IMR-90 (cell line): ENCODE data around the gene DYNC1H1. TPM values are rescaled to one million over a fixed set of nuclear protein-coding genes. Genes with fewer than 3 reads are reported as not detected.

Source experiments
- ATAC-seq: fragments of 200-7000 bp; cut with Tn5 transposase; 2 replicates; pipeline ENCODE4 v1.9.1; 2020; ENCODE audit warnings: low read depth, mild to moderate bottlenecking, moderate library complexity
- BruUV-seq: library from RNA; stranded (reverse); fragments of 400-500 nt; replicated peaks from 2 replicates; lab custom pipeline; 2021; lab: Mats Ljungman, UMichigan
- CTCF ChIA-PET: fragments of 300-600 bp; formaldehyde crosslinking; extraction: SDS; loops from one replicate; lab custom pipeline; 2021; ENCODE audit warnings: antibody characterized with exemption; lab: Yijun Ruan, JAX
- POLR2A ChIA-PET: fragments of 300-600 bp; sonication (Branson Sonifier 250); formaldehyde crosslinking; loops from one replicate; lab custom pipeline; 2022; ENCODE audit warnings: antibody characterized with exemption; ENCODE audit not compliant: unreplicated experiment; lab: Charles Lee
- DNase-seq: peaks from one replicate; pipeline ENCODE4 v3.0.0; 2013
- H2AFZ ChIP-seq: replicated peaks from 2 replicates; pipeline ENCODE3; 2013; ENCODE audit warnings: low read length, mild to moderate bottlenecking; ENCODE audit not compliant: poor library complexity
- H2AK5ac ChIP-seq: 2 replicates; pipeline ENCODE4 v1.6.1; 2013; ENCODE audit warnings: low read depth, low read length, inconsistent platforms
- H2AK9ac ChIP-seq: replicated peaks from 2 replicates; pipeline ENCODE3; 2013; ENCODE audit warnings: mild to moderate bottlenecking, low read depth, low read length, moderate library complexity; ENCODE audit not compliant: poor library complexity
- H2BK120ac ChIP-seq: 2 replicates; pipeline ENCODE4 v1.6.1; 2013; ENCODE audit warnings: low read depth, low read length, inconsistent platforms
- H2BK15ac ChIP-seq: 3 replicates; pipeline ENCODE4 v1.6.1; 2013; ENCODE audit warnings: low read depth, low read length, inconsistent platforms
- H2BK20ac ChIP-seq: 2 replicates; pipeline ENCODE4 v1.6.1; 2013; ENCODE audit warnings: low read depth, mild to moderate bottlenecking, inconsistent platforms, low read length, moderate library complexity
- H2BK5ac ChIP-seq: 2 replicates; pipeline ENCODE4 v1.6.1; 2013; ENCODE audit warnings: mild to moderate bottlenecking, low read depth, low read length, inconsistent platforms; ENCODE audit not compliant: poor library complexity, severe bottlenecking
- H3K14ac ChIP-seq: replicated peaks from 2 replicates; pipeline ENCODE4 v1.6.1; 2013; ENCODE audit warnings: low read depth, low read length, inconsistent platforms
- H3K18ac ChIP-seq: 2 replicates; pipeline ENCODE4 v1.6.1; 2013; ENCODE audit warnings: low read depth, low read length, control low read depth
- H3K23ac ChIP-seq: 2 replicates; pipeline ENCODE4 v1.6.1; 2013; ENCODE audit warnings: low read depth, low read length, inconsistent platforms
- H3K27ac ChIP-seq: 2 replicates; pipeline ENCODE4 v1.5.1; 2013; ENCODE audit warnings: mild to moderate bottlenecking, control low read depth, low read length; ENCODE audit not compliant: insufficient read depth
- H3K27me3 ChIP-seq: 2 replicates; pipeline ENCODE4 v1.6.1; 2013; ENCODE audit warnings: low read length; ENCODE audit not compliant: control insufficient read depth, insufficient read depth
- H3K36me3 ChIP-seq: 2 replicates; pipeline ENCODE4 v1.6.1; 2013; ENCODE audit warnings: low read length, mixed read lengths; ENCODE audit not compliant: control insufficient read depth, insufficient read depth
- H3K4ac ChIP-seq: 2 replicates; pipeline ENCODE4 v1.6.1; 2013; ENCODE audit warnings: low read depth, low read length, inconsistent platforms
- H3K4me1 ChIP-seq: 2 replicates; pipeline ENCODE4 v1.6.1; 2013; ENCODE audit warnings: low read length, mixed read lengths; ENCODE audit not compliant: control insufficient read depth, insufficient read depth
- H3K4me2 ChIP-seq: 2 replicates; pipeline ENCODE4 v1.6.1; 2013; ENCODE audit warnings: low read depth, mild to moderate bottlenecking, control low read depth, low read length, moderate library complexity
- H3K4me3 ChIP-seq: 2 replicates; pipeline ENCODE4 v1.5.1; 2013; ENCODE audit warnings: low read depth, mild to moderate bottlenecking, control low read depth, low read length, moderate library complexity; ENCODE audit not compliant: insufficient read depth
- H3K56ac ChIP-seq: 2 replicates; pipeline ENCODE4 v1.6.1; 2013; ENCODE audit warnings: low read length, inconsistent platforms; ENCODE audit not compliant: insufficient read depth; ENCODE audit errors: extremely low read depth
- H3K79me1 ChIP-seq, 2 experiments: 2 replicates each; pipeline ENCODE4 v1.6.1; 2013; ENCODE audit warnings: low read length in 2 of 2, inconsistent platforms in 1 of 2, low read depth in 1 of 2
- H3K9ac ChIP-seq: 2 replicates; pipeline ENCODE4 v1.6.1; 2013; ENCODE audit warnings: low read depth, low read length, control low read depth
- H3K9me1 ChIP-seq: 2 replicates; pipeline ENCODE4 v1.6.1; 2013; ENCODE audit warnings: low read length, inconsistent platforms; ENCODE audit not compliant: insufficient read depth
- H3K9me3 ChIP-seq: 2 replicates; pipeline ENCODE4 v1.6.1; 2013; ENCODE audit warnings: low read length; ENCODE audit not compliant: control insufficient read depth, insufficient read depth
- H4K20me1 ChIP-seq: 2 replicates; pipeline ENCODE4 v1.6.1; 2013; ENCODE audit warnings: low read length, inconsistent platforms; ENCODE audit not compliant: insufficient read depth
- H4K5ac ChIP-seq: 2 replicates; pipeline ENCODE4 v1.6.1; 2013; ENCODE audit warnings: mild to moderate bottlenecking, low read depth, low read length, control low read depth
- H4K8ac ChIP-seq, 2 experiments: 2 replicates each; pipeline ENCODE4 v1.6.1; 2013; ENCODE audit warnings: low read depth in 2 of 2, low read length in 2 of 2, control low read depth in 1 of 2, inconsistent platforms in 1 of 2
- H4K91ac ChIP-seq: 2 replicates; pipeline ENCODE4 v1.6.1; 2013; ENCODE audit warnings: low read depth, low read length, inconsistent platforms; ENCODE audit not compliant: insufficient read depth
- BHLHE40 ChIP-seq: fragments of 150-350 bp; IDR thresholded peaks from 2 replicates; pipeline ENCODE4 v1.6.1; 2016; ENCODE audit warnings: mild to moderate bottlenecking, low read depth, low read length
- CEBPB ChIP-seq: IDR thresholded peaks from 2 replicates; pipeline ENCODE4 v1.6.1; 2012; ENCODE audit warnings: low read depth, low read length, improper control_type of control experiment
- CHD1 ChIP-seq: IDR thresholded peaks from 2 replicates; pipeline ENCODE4 v1.6.1; 2012; ENCODE audit warnings: low read depth, low read length, improper control_type of control experiment
- ELK1 ChIP-seq: fragments of 150-350 bp; IDR thresholded peaks from 2 replicates; pipeline ENCODE4 v1.6.1; 2016; ENCODE audit warnings: low read depth, mild to moderate bottlenecking, low read length, moderate library complexity, borderline replicate concordance
- FOS ChIP-seq: fragments of 150-350 bp; IDR thresholded peaks from 2 replicates; pipeline ENCODE4 v1.6.1; 2016; ENCODE audit warnings: low read depth, low read length
- MAFK ChIP-seq: IDR thresholded peaks from 2 replicates; pipeline ENCODE4 v1.6.1; 2012; ENCODE audit warnings: low read depth, low read length, improper control_type of control experiment
- MAZ ChIP-seq: IDR thresholded peaks from 2 replicates; pipeline ENCODE4 v1.6.1; 2012; ENCODE audit warnings: low read depth, mild to moderate bottlenecking, low read length, improper control_type of control experiment, moderate library complexity, borderline replicate concordance
- MXI1 ChIP-seq: IDR thresholded peaks from 2 replicates; pipeline ENCODE4 v1.6.1; 2012; ENCODE audit warnings: low read depth, mild to moderate bottlenecking, low read length, moderate library complexity, borderline replicate concordance
- NFE2L2 ChIP-seq: fragments of 150-350 bp; IDR thresholded peaks from 2 replicates; pipeline ENCODE4 v1.6.1; 2016; ENCODE audit warnings: low read depth, mild to moderate bottlenecking, low read length
- POLR2A ChIP-seq: IDR thresholded peaks from 2 replicates; pipeline ENCODE4 v1.6.1; 2012; ENCODE audit warnings: mild to moderate bottlenecking, low read depth, low read length
- RAD21 ChIP-seq: IDR thresholded peaks from 2 replicates; pipeline ENCODE4 v1.6.1; 2012; ENCODE audit warnings: low read length, improper control_type of control experiment
- RCOR1 ChIP-seq: IDR thresholded peaks from 2 replicates; pipeline ENCODE4 v1.6.1; 2012; ENCODE audit warnings: mild to moderate bottlenecking, low read length, improper control_type of control experiment; ENCODE audit not compliant: insufficient replicate concordance
- RFX5 ChIP-seq: IDR thresholded peaks from 2 replicates; pipeline ENCODE4 v1.8.0; 2012; ENCODE audit warnings: low read depth, mild to moderate bottlenecking, low read length, moderate library complexity
- SMC3 ChIP-seq: fragments of 150-350 bp; IDR thresholded peaks from 2 replicates; pipeline ENCODE4 v1.6.1; 2016; ENCODE audit warnings: low read depth, mild to moderate bottlenecking, antibody characterized with exemption, low read length, moderate library complexity
- WGBS, 2 experiments: methylation state at CpG; one replicate each; pipeline versions ENCODE4 v1.1.5 to v1.1.7; 2013; ENCODE audit warnings: missing lambda C conversion rate in 2 of 2; ENCODE audit not compliant: insufficient read length in 1 of 2; ENCODE audit errors: extremely low coverage in 2 of 2; 5-methylcytosine and 5-hydroxymethylcytosine counted together
- dilution Hi-C: fragments of 300-500 bp; cut with HindIII; formaldehyde crosslinking; loops from one replicate; pipeline ENCODE4 v1.14.3; 2018; ENCODE audit warnings: low sequenced_read_pairs; ENCODE audit not compliant: unreplicated experiment
- in situ Hi-C: fragments of 300-500 bp; cut with MboI; formaldehyde crosslinking; loops from 3 replicates; pipeline ENCODE4 v1.14.3; 2019; ENCODE audit warnings: low sequenced_read_pairs, inconsistent platforms, mixed read lengths
- intact Hi-C: fragments of 100-400 bp; cut with micrococcal nuclease; formaldehyde crosslinking; loops from 2 replicates; pipeline ENCODE4 v1.10.0; 2022
- polyA plus RNA-seq, 3 experiments: library from polyadenylated mRNA; depleted of rRNA; stranded (reverse); fragments of >200 nt; gene quantifications; 2 replicates each; pipeline ENCODE4 v1.2.3, GENCODE V29; 2012; ENCODE audit warnings: low replicate concordance in 1 of 3
- total RNA-seq: library from RNA; depleted of rRNA; stranded (reverse); fragments of >200 nt; gene quantifications from 2 replicates; pipeline ENCODE4 v1.2.3, GENCODE V29; 2012
- TF ChIP-seq, protein P1 (sequence below): fragments of 150-350 bp; IDR thresholded peaks from 2 replicates; pipeline ENCODE4 v1.6.1; 2017; ENCODE audit warnings: mild to moderate bottlenecking, antibody characterized with exemption, low read length, low read depth
- TF ChIP-seq, protein P2 (sequence below): conservative IDR thresholded peaks from 2 replicates; pipeline ENCODE4 v1.5.1; 2012; ENCODE audit warnings: mild to moderate bottlenecking, low read depth, low read length, improper control_type of control experiment

DYNC1H1 gene
- total and polyA plus RNA-seq, 2 of the 4 experiments (the other 2 are of a cell fraction): 240 to 670 TPM

DNA sequence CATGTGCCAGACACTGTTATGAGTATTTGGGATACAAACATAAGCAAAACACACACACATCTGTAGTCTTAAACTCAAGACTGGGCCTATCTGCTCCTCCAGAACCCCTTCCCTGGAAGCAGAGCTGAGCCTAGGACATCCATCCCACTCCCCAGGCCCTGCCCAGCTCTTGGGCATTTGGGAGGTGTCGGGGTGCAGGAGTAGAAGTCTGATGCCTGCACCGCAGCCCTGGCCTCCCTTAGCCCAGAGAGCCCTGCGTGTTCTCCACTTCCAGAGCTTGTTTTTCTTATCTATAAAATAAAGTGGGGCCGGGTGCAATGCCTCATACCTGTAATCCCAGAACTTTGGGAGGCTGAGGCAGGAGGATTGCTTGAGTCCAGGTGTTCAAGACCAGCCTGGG lies 110.8 kb downstream of the DYNC1H1 start:
- H3K4me1 ChIP-seq: peaks cover 2% of the 10 kb centered on the region
- no peak overlapping the region for H2AFZ ChIP-seq
- no peak overlapping the region for H3K14ac ChIP-seq
- dilution Hi-C loops (no loop called here), intact Hi-C loops (no loop called here), in situ Hi-C loops (loop anchor here (25.0 kb wide), 1 partner anchor 237 kb away; the partner anchor contains the start of genes MOK and ZNF839)
- H3K23ac ChIP-seq: no peak overlapping the region
- no peak overlapping the region for H4K5ac ChIP-seq
- H2BK15ac ChIP-seq: no peak overlapping the region
- H3K4me2 ChIP-seq: no peak overlapping the region
- H3K36me3 ChIP-seq: peaks cover 22% of the 10 kb centered on the region
- H3K18ac ChIP-seq: no peak overlapping the region
- no peak overlapping the region for H2BK5ac ChIP-seq
- peaks cover 0 to 4% of the 10 kb centered on the region in 2 experiments; a peak in 2 of 4 replicates for H3K79me1 ChIP-seq
- no peak overlapping the region for H3K4ac ChIP-seq
- no peak overlapping the region for H2BK120ac ChIP-seq
- BruUV-seq: no TSS peak
- H3K9me3 ChIP-seq: no peaks in the 10 kb centered on the region
- WGBS, 2 experiments: no CpG with 5 or more reads among the region's 4 CpGs
- POLR2A ChIA-PET: no interaction called here
- H3K27ac ChIP-seq: no peak overlapping the region
- peaks cover 8% of the 10 kb centered on the region; the same call in 1 of the 2 replicates for H4K20me1 ChIP-seq
- DNase-seq (no peak), ATAC-seq (no peak)
- no peak overlapping the region for H2AK5ac ChIP-seq
- peaks cover 6% of the 10 kb centered on the region for H3K9me1 ChIP-seq
- H2BK20ac ChIP-seq: no peak overlapping the region
- CTCF ChIA-PET: interaction anchor here (0.6 to 1.0 kb wide), 2 partner anchors 17 to 21 kb away, joined by 3 read pairs; no protein-coding TSS in a partner anchor
- H3K9ac ChIP-seq: no peak overlapping the region
- H3K4me3 ChIP-seq: no peak overlapping the region
- no peak for TF ChIP-seq SMC3
- no peak for TF ChIP-seq FOS
- TF ChIP-seq RAD21: no peak
- no peak for TF ChIP-seq RFX5
- no peak for TF ChIP-seq BHLHE40
- no peak for TF ChIP-seq ELK1
- TF ChIP-seq MAFK: no peak
- no peak for TF ChIP-seq RCOR1
- no peak for TF ChIP-seq CHD1
- TF ChIP-seq, protein P1, sequence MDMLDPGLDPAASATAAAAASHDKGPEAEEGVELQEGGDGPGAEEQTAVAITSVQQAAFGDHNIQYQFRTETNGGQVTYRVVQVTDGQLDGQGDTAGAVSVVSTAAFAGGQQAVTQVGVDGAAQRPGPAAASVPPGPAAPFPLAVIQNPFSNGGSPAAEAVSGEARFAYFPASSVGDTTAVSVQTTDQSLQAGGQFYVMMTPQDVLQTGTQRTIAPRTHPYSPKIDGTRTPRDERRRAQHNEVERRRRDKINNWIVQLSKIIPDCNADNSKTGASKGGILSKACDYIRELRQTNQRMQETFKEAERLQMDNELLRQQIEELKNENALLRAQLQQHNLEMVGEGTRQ: no peak
- TF ChIP-seq MAZ: no peak
- no peak for TF ChIP-seq NFE2L2
- TF ChIP-seq CEBPB: no peak
- TF ChIP-seq POLR2A: no peak
- TF ChIP-seq, protein P2, sequence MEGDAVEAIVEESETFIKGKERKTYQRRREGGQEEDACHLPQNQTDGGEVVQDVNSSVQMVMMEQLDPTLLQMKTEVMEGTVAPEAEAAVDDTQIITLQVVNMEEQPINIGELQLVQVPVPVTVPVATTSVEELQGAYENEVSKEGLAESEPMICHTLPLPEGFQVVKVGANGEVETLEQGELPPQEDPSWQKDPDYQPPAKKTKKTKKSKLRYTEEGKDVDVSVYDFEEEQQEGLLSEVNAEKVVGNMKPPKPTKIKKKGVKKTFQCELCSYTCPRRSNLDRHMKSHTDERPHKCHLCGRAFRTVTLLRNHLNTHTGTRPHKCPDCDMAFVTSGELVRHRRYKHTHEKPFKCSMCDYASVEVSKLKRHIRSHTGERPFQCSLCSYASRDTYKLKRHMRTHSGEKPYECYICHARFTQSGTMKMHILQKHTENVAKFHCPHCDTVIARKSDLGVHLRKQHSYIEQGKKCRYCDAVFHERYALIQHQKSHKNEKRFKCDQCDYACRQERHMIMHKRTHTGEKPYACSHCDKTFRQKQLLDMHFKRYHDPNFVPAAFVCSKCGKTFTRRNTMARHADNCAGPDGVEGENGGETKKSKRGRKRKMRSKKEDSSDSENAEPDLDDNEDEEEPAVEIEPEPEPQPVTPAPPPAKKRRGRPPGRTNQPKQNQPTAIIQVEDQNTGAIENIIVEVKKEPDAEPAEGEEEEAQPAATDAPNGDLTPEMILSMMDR: no peak
- TF ChIP-seq MXI1: no peak
- no peak overlapping the region for H2AK9ac ChIP-seq
- H4K8ac ChIP-seq: no peak overlapping the region
- no peak overlapping the region for H4K91ac ChIP-seq
- no peak overlapping the region for H3K56ac ChIP-seq
- no peaks in the 10 kb centered on the region for H3K27me3 ChIP-seq
